Caco-2 (cell line): ENCODE results near the gene ZNF157. TPM values are rescaled to one million over a fixed set of nuclear protein-coding genes. Genes with fewer than 3 reads are reported as not detected.

Source experiments
- Bru-seq: library from RNA; stranded (reverse); fragments of 400-500 nt; gene quantifications from one replicate; lab custom pipeline; 2021; lab: Mats Ljungman, UMichigan
- BruChase-seq, 2 experiments: library from RNA; stranded (reverse); fragments of 400-500 nt; gene quantifications; one replicate each; lab custom pipeline; 2021; lab: Mats Ljungman, UMichigan
- BruUV-seq: library from RNA; stranded (reverse); fragments of 400-500 nt; replicated peaks from 2 replicates; lab custom pipeline; 2021; lab: Mats Ljungman, UMichigan
- CTCF ChIA-PET: fragments of 300-600 bp; sonication (Branson Sonifier 250); formaldehyde crosslinking; loops from one replicate; lab custom pipeline; 2022; ENCODE audit warnings: antibody characterized with exemption; lab: Charles Lee
- POLR2A ChIA-PET: fragments of 300-600 bp; sonication (Branson Sonifier 250); formaldehyde crosslinking; loops from one replicate; lab custom pipeline; 2022; ENCODE audit warnings: antibody characterized with exemption; lab: Charles Lee
- DNase-seq, 2 experiments: peaks; one replicate each; pipeline versions ENCODE4 v3.0.0 to v3.0.0-alpha.2; 2020 to 2022
- H3K27me3 ChIP-seq: replicated peaks from 2 replicates; pipeline ENCODE4 v1.6.0; 2011; ENCODE audit warnings: low read length; ENCODE audit not compliant: control insufficient read depth, insufficient read depth
- H3K36me3 ChIP-seq: 2 replicates; pipeline ENCODE4 v1.5.1; 2011; ENCODE audit warnings: low read length; ENCODE audit not compliant: control insufficient read depth, insufficient read depth
- H3K4me1 ChIP-seq: fragments of 250-450 bp; sonication (Bioruptor Pico); 2 replicates; pipeline ENCODE4 v1.5.1; 2020; ENCODE audit warnings: mild to moderate bottlenecking
- H3K4me3 ChIP-seq: 2 replicates; pipeline ENCODE4 v1.5.1; 2011; ENCODE audit warnings: low read depth, mild to moderate bottlenecking, control low read depth, low read length
- H3K9me3 ChIP-seq: fragments of 250-450 bp; sonication (Bioruptor Pico); 2 replicates; pipeline ENCODE4 v1.5.1; 2020; ENCODE audit warnings: mild to moderate bottlenecking, moderate library complexity
- H3K27ac Mint-ChIP-seq: one replicate; pipeline ENCODE4 v1.8.0; 2022; ENCODE audit warnings: mixed read lengths; ENCODE audit not compliant: unreplicated experiment
- H3K27me3 Mint-ChIP-seq: one replicate; pipeline ENCODE4 v1.8.0; 2022; ENCODE audit warnings: mixed read lengths; ENCODE audit not compliant: insufficient read depth, unreplicated experiment
- H3K36me3 Mint-ChIP-seq: one replicate; pipeline ENCODE4 v1.8.0; 2022; ENCODE audit warnings: mild to moderate bottlenecking, mixed read lengths; ENCODE audit not compliant: insufficient read depth, unreplicated experiment
- H3K4me1 Mint-ChIP-seq: one replicate; pipeline ENCODE4 v1.8.0; 2022; ENCODE audit warnings: low read depth, mixed read lengths; ENCODE audit not compliant: unreplicated experiment
- H3K4me3 Mint-ChIP-seq: one replicate; pipeline ENCODE4 v1.8.0; 2022; ENCODE audit warnings: mild to moderate bottlenecking, moderate library complexity, mixed read lengths; ENCODE audit not compliant: unreplicated experiment
- H3K9me3 Mint-ChIP-seq: one replicate; pipeline ENCODE4 v1.8.0; 2022; ENCODE audit warnings: mixed read lengths; ENCODE audit not compliant: unreplicated experiment
- intact Hi-C: fragments of 100-400 bp; cut with micrococcal nuclease; formaldehyde crosslinking; loops from one replicate; pipeline ENCODE4 v1.10.0; 2022; ENCODE audit not compliant: unreplicated experiment
- long read RNA-seq: library from polyadenylated mRNA; stranded (forward); transcript quantifications from one replicate; pipeline ENCODE4 v2.0.0, GENCODE V29; 2022
- total RNA-seq: library from RNA; stranded (reverse); gene quantifications from 2 replicates; pipeline ENCODE4 v1.2.3, GENCODE V29; 2022
- TF ChIP-seq, protein P1 (sequence below), 2 experiments: fragments of 200-600 bp in 1 of 2; IDR thresholded peaks; 1 replicate in 1 of 2; 2 replicates in 1 of 2; pipeline versions ENCODE4 v1.5.1 to v1.8.0; 2011 to 2022; ENCODE audit warnings: antibody characterized with exemption in 1 of 2, control low read depth in 1 of 2, inconsistent platforms in 1 of 2, low read depth in 1 of 2, low read length in 1 of 2, mild to moderate bottlenecking in 1 of 2, moderate library complexity in 1 of 2; ENCODE audit not compliant: insufficient read depth in 1 of 2, severe bottlenecking in 1 of 2, unreplicated experiment in 1 of 2

ZNF157 gene
- total RNA-seq (not detected in 2 replicates), Bru-seq, nascent RNA (percentile 8 among the genes with signal in this experiment), BruChase-seq, experiment 1, labeled RNA remaining after a 2-hour chase (percentile 4 among the genes with signal in this experiment), BruChase-seq, experiment 2, labeled RNA remaining after a 6-hour chase (percentile 12 among the genes with signal in this experiment)
- long read RNA-seq: 0 reads

- TF ChIP-seq, protein P1, sequence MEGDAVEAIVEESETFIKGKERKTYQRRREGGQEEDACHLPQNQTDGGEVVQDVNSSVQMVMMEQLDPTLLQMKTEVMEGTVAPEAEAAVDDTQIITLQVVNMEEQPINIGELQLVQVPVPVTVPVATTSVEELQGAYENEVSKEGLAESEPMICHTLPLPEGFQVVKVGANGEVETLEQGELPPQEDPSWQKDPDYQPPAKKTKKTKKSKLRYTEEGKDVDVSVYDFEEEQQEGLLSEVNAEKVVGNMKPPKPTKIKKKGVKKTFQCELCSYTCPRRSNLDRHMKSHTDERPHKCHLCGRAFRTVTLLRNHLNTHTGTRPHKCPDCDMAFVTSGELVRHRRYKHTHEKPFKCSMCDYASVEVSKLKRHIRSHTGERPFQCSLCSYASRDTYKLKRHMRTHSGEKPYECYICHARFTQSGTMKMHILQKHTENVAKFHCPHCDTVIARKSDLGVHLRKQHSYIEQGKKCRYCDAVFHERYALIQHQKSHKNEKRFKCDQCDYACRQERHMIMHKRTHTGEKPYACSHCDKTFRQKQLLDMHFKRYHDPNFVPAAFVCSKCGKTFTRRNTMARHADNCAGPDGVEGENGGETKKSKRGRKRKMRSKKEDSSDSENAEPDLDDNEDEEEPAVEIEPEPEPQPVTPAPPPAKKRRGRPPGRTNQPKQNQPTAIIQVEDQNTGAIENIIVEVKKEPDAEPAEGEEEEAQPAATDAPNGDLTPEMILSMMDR (IDR thresholded peaks at IDR 0.05; ENCODE audit: insufficient read depth in 1 of 2, low read depth in 1 of 2, low read length in 1 of 2, severe bottlenecking in 1 of 2, unreplicated experiment in 1 of 2): no peak
- H3K9me3 Mint-ChIP-seq: no peaks in the 10 kb centered on the region
- H3K9me3 ChIP-seq: no peaks in the 10 kb centered on the region
- H3K36me3 ChIP-seq: no peaks in the 10 kb centered on the region
- DNase-seq: no peak
- no peak within 1 kb of the TSS for H3K27ac Mint-ChIP-seq
- no peaks in the 10 kb centered on the region for H3K4me1 Mint-ChIP-seq
- H3K27me3 ChIP-seq: no peaks in the 10 kb centered on the region
- intact Hi-C loops: no loop called here
- BruUV-seq: no TSS peak
- CTCF ChIA-PET: no interaction called here
- POLR2A ChIA-PET: interaction anchor here (0.6 kb wide), 1 partner anchor 14 kb away, joined by 6 read pairs; no protein-coding TSS in a partner anchor
- no peaks in the 10 kb centered on the region for H3K36me3 Mint-ChIP-seq
- H3K4me3 Mint-ChIP-seq: no peak within 1 kb of the TSS
- H3K27me3 Mint-ChIP-seq: no peaks in the 10 kb centered on the region
- H3K4me1 ChIP-seq: no peaks in the 10 kb centered on the region
- no peak within 1 kb of the TSS for H3K4me3 ChIP-seq
Observed at GRCh38 chrX:47370278-47370677, at the start of gene ZNF157. TSS of gene ZNF157 (plus strand) at chrX:47370578. CDS start at chrX:47370669, 91 bp downstream.

DNA sequence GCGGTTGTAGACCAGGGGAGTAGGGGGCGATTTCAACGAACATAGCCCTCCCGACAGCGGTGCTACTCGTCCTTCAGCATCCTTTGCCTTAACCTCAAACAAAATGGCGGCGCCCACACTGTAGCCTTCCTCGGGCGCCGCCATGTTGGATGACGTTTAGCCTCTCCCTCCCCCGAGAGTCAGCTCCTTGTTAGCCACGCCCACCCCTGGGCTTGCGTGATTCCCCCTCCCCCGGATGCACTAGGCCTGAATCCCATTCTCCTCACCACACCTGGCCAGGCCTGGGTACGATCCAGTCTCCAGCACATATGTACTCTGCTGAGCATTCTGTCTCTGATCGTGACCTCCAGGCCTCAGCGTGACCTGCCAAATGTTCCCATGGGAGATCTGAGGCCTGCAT is 49.0 kb upstream of the ZNF157 start:
- Mint-ChIP-seq H3K27me3 (no peaks in the 10 kb centered on the region), H3K27ac (no peak overlapping the region), H3K36me3 (no peaks in the 10 kb centered on the region), H3K4me1 (no peaks in the 10 kb centered on the region), H3K9me3 (no peaks in the 10 kb centered on the region), H3K4me3 (no peak overlapping the region)
- no peaks in the 10 kb centered on the region for H3K27me3 ChIP-seq
- CTCF ChIA-PET: no interaction called here
- TF ChIP-seq, protein P1 (IDR thresholded peaks at IDR 0.05; ENCODE audit: insufficient read depth in 1 of 2, low read depth in 1 of 2, low read length in 1 of 2, severe bottlenecking in 1 of 2, unreplicated experiment in 1 of 2): no peak
- H3K4me3 ChIP-seq: no peak overlapping the region
- no peaks in the 10 kb centered on the region for H3K4me1 ChIP-seq
- H3K9me3 ChIP-seq: no peaks in the 10 kb centered on the region
- no peaks in the 10 kb centered on the region for H3K36me3 ChIP-seq
- no TSS peak for BruUV-seq
- intact Hi-C loops: no loop called here
- no peak for DNase-seq
- POLR2A ChIA-PET: no interaction called here

DNA sequence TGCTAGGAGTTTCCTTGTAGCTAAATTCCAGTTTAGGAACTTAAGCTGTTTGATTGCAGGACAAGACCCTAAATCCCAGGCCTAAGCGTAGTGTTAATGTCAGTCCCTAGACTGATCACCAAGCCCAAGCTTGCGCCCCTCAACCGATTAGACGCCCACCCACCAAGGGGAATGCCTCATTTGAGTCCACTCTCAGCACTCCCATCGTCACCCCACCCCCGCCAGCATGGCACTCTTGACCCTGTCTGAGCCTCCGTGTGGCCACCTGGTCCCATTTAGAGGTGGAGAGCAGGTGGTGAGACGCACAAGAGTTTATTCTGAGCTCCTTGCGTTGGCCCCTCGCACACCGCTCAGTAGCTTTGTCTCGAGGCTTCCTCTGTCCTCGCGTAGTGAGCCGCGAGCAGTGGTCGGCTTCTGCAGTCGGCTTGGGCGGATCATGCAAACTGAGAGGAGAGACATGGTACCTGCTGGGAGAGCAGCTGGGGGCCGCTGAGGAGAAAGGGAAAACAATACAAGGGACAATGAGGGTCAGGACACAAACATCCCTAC is 48.5 kb upstream of the ZNF157 start:
- ChIA-PET CTCF (no interaction called here), POLR2A (no interaction called here)
- TF ChIP-seq, protein P1 (IDR thresholded peaks at IDR 0.05; ENCODE audit: insufficient read depth in 1 of 2, low read depth in 1 of 2, low read length in 1 of 2, severe bottlenecking in 1 of 2, unreplicated experiment in 1 of 2): no peak
- Histone ChIP-seq H3K36me3 (no peaks in the 10 kb centered on the region), H3K4me3 (no peak overlapping the region), H3K9me3 (no peaks in the 10 kb centered on the region), H3K4me1 (no peaks in the 10 kb centered on the region), H3K27me3 (no peaks in the 10 kb centered on the region)
- Mint-ChIP-seq H3K27ac (no peak overlapping the region), H3K9me3 (no peaks in the 10 kb centered on the region), H3K4me3 (no peak overlapping the region), H3K4me1 (no peaks in the 10 kb centered on the region), H3K36me3 (no peaks in the 10 kb centered on the region), H3K27me3 (no peaks in the 10 kb centered on the region)
- intact Hi-C loops: no loop called here
- no peak for DNase-seq
- BruUV-seq: no TSS peak
